ENCODE results near the gene RAD51B.
A peak's percentile ranks its signal among the peaks of the same experiment; 100 is the strongest.

RAD51B gene

GRCh38 chr14:68586896-68587751 lies 767.5 kb downstream of the RAD51B start:
- DNase-seq (ENCODE audit: insufficient read length, low spot score) (no peak), FAIRE-seq (no peak)
- no peak for TF ChIP-seq PAX5 (IDR thresholded peaks at IDR 0.05; ENCODE audit: insufficient read depth, low read length, severe bottlenecking)

GRCh38 chr14:68587931-68588330 lies 768.4 kb downstream of the RAD51B start:
- DNase-seq (ENCODE audit: insufficient read length, low spot score) (no peak), FAIRE-seq (no peak)
- TF ChIP-seq POU2F2 (IDR thresholded peaks at IDR 0.05; ENCODE audit: low read depth, low read length) (no peak), POLR2A (IDR thresholded peaks at IDR 0.05; ENCODE audit: low read depth, low read length) (no peak), SPI1 (IDR thresholded peaks at IDR 0.05; ENCODE audit: low read depth, low read length) (no peak), POLR2AphosphoS5 (IDR thresholded peaks at IDR 0.05; ENCODE audit: low read depth, low read length) (no peak), TAF1 (IDR thresholded peaks at IDR 0.05; ENCODE audit: low read depth, low read length) (no peak), PAX5 (IDR thresholded peaks at IDR 0.05; ENCODE audit: insufficient read depth, low read length, severe bottlenecking) (no peak)

- DNase-seq (ENCODE audit: insufficient read length, low spot score): no peak
Measured at GRCh38 chr14:68589447-68590200, 770.0 kb downstream of the RAD51B start.

GRCh38 chr14:68590201-68590522 lies 770.6 kb downstream of the RAD51B start:
- FAIRE-seq: no peak
- DNase-seq (ENCODE audit: insufficient read length, low spot score): no peak
- TF ChIP-seq PAX5 (IDR thresholded peaks at IDR 0.05; ENCODE audit: insufficient read depth, low read length, severe bottlenecking) (no peak), TAF1 (IDR thresholded peaks at IDR 0.05; ENCODE audit: low read depth, low read length) (no peak), SPI1 (IDR thresholded peaks at IDR 0.05; ENCODE audit: low read depth, low read length) (no peak), POLR2A (IDR thresholded peaks at IDR 0.05; ENCODE audit: low read depth, low read length) (no peak), POU2F2 (IDR thresholded peaks at IDR 0.05; ENCODE audit: low read depth, low read length) (no peak), POLR2AphosphoS5 (IDR thresholded peaks at IDR 0.05; ENCODE audit: low read depth, low read length) (no peak)

More at GRCh38 chr14:68589447-68590200, 770.0 kb downstream of the RAD51B start:
- TF ChIP-seq PAX5 (IDR thresholded peaks at IDR 0.05; ENCODE audit: insufficient read depth, low read length, severe bottlenecking): no peak
- no peak for TF ChIP-seq POLR2A (IDR thresholded peaks at IDR 0.05; ENCODE audit: low read depth, low read length)
- TF ChIP-seq SPI1 (IDR thresholded peaks at IDR 0.05; ENCODE audit: low read depth, low read length): no peak
- TF ChIP-seq TAF1 (IDR thresholded peaks at IDR 0.05; ENCODE audit: low read depth, low read length): no peak
- no peak for TF ChIP-seq POU2F2 (IDR thresholded peaks at IDR 0.05; ENCODE audit: low read depth, low read length)
- no peak for TF ChIP-seq POLR2AphosphoS5 (IDR thresholded peaks at IDR 0.05; ENCODE audit: low read depth, low read length)
- no peak for FAIRE-seq

- FAIRE-seq (no peak), DNase-seq (ENCODE audit: insufficient read length, low spot score) (no peak)
- TF ChIP-seq POLR2A (IDR thresholded peaks at IDR 0.05; ENCODE audit: low read depth, low read length) (no peak), PAX5 (IDR thresholded peaks at IDR 0.05; ENCODE audit: insufficient read depth, low read length, severe bottlenecking) (no peak), TAF1 (IDR thresholded peaks at IDR 0.05; ENCODE audit: low read depth, low read length) (no peak), SPI1 (IDR thresholded peaks at IDR 0.05; ENCODE audit: low read depth, low read length) (no peak), POU2F2 (IDR thresholded peaks at IDR 0.05; ENCODE audit: low read depth, low read length) (no peak), POLR2AphosphoS5 (IDR thresholded peaks at IDR 0.05; ENCODE audit: low read depth, low read length) (no peak)
Measured at GRCh38 chr14:68591786-68592185, 772.2 kb downstream of the RAD51B start.

GRCh38 chr14:68592948-68593556 lies 773.5 kb downstream of the RAD51B start:
- DNase-seq (ENCODE audit: insufficient read length, low spot score): no peak
- FAIRE-seq: no peak
- no peak for TF ChIP-seq TAF1 (IDR thresholded peaks at IDR 0.05; ENCODE audit: low read depth, low read length)
- no peak for TF ChIP-seq POU2F2 (IDR thresholded peaks at IDR 0.05; ENCODE audit: low read depth, low read length)
- TF ChIP-seq SPI1 (IDR thresholded peaks at IDR 0.05; ENCODE audit: low read depth, low read length): no peak
- no peak for TF ChIP-seq POLR2AphosphoS5 (IDR thresholded peaks at IDR 0.05; ENCODE audit: low read depth, low read length)
- no peak for TF ChIP-seq POLR2A (IDR thresholded peaks at IDR 0.05; ENCODE audit: low read depth, low read length)
- no peak for TF ChIP-seq PAX5 (IDR thresholded peaks at IDR 0.05; ENCODE audit: insufficient read depth, low read length, severe bottlenecking)

- DNase-seq (ENCODE audit: insufficient read length, low spot score) (no peak), FAIRE-seq (no peak)
- TF ChIP-seq SPI1 (IDR thresholded peaks at IDR 0.05; ENCODE audit: low read depth, low read length): peak; percentile 64
- TF ChIP-seq PAX5 (IDR thresholded peaks at IDR 0.05; ENCODE audit: insufficient read depth, low read length, severe bottlenecking): no peak
- no peak for TF ChIP-seq TAF1 (IDR thresholded peaks at IDR 0.05; ENCODE audit: low read depth, low read length)
- no peak for TF ChIP-seq POLR2AphosphoS5 (IDR thresholded peaks at IDR 0.05; ENCODE audit: low read depth, low read length)
Measured at GRCh38 chr14:68593806-68594536, 774.4 kb downstream of the RAD51B start.

GRCh38 chr14:68594737-68595380 lies 775.3 kb downstream of the RAD51B start:
- TF ChIP-seq SPI1 (IDR thresholded peaks at IDR 0.05; ENCODE audit: low read depth, low read length): no peak
- no peak for TF ChIP-seq POU2F2 (IDR thresholded peaks at IDR 0.05; ENCODE audit: low read depth, low read length)
- DNase-seq (ENCODE audit: insufficient read length, low spot score): no peak
- FAIRE-seq: no peak

GRCh38 chr14:68596211-68596610 lies 776.6 kb downstream of the RAD51B start:
- TF ChIP-seq POU2F2 (IDR thresholded peaks at IDR 0.05; ENCODE audit: low read depth, low read length): no peak
- TF ChIP-seq POLR2AphosphoS5 (IDR thresholded peaks at IDR 0.05; ENCODE audit: low read depth, low read length): no peak
- no peak for TF ChIP-seq POLR2A (IDR thresholded peaks at IDR 0.05; ENCODE audit: low read depth, low read length)
- no peak for TF ChIP-seq PAX5 (IDR thresholded peaks at IDR 0.05; ENCODE audit: insufficient read depth, low read length, severe bottlenecking)
- no peak for TF ChIP-seq TAF1 (IDR thresholded peaks at IDR 0.05; ENCODE audit: low read depth, low read length)
- TF ChIP-seq SPI1 (IDR thresholded peaks at IDR 0.05; ENCODE audit: low read depth, low read length): no peak
- DNase-seq (ENCODE audit: insufficient read length, low spot score): no peak
- FAIRE-seq: no peak

Data from GM12891 (cell line).